Measurements from ENCODE around the gene UBR1.

DNA sequence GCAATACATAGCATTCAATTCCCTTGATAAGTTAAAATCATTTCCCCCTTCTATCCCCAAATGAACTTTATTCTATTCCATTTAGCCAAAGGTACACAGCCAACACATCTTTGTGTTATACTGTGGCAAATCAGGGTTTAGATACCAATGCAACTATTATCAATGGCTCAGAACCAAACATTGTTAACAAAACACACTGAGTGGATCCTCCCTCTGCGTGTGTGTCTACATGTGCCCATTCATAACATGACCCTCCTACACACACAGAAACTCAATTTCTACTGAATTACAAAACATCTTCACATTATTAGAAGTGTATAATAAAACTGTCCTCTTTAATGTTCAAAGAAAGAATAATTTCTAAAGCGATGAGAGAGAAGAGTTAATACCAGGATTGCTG lies 186.5 kb downstream of the UBR1 start:
- TF ChIP-seq, protein P1, sequence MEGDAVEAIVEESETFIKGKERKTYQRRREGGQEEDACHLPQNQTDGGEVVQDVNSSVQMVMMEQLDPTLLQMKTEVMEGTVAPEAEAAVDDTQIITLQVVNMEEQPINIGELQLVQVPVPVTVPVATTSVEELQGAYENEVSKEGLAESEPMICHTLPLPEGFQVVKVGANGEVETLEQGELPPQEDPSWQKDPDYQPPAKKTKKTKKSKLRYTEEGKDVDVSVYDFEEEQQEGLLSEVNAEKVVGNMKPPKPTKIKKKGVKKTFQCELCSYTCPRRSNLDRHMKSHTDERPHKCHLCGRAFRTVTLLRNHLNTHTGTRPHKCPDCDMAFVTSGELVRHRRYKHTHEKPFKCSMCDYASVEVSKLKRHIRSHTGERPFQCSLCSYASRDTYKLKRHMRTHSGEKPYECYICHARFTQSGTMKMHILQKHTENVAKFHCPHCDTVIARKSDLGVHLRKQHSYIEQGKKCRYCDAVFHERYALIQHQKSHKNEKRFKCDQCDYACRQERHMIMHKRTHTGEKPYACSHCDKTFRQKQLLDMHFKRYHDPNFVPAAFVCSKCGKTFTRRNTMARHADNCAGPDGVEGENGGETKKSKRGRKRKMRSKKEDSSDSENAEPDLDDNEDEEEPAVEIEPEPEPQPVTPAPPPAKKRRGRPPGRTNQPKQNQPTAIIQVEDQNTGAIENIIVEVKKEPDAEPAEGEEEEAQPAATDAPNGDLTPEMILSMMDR (IDR thresholded peaks at IDR 0.05; ENCODE audit: insufficient read depth, low read length, poor library complexity, severe bottlenecking): no peak
- TF ChIP-seq EZH2phosphoT487 (conservative IDR thresholded peaks at IDR 0.05; ENCODE audit: low read length): no peak

All from SU-DHL-6 (cell line).